HepG2 (cell line): Measurements from ENCODE around the gene CD200. TPM values are rescaled to one million over a fixed set of nuclear protein-coding genes. Genes with fewer than 3 reads are reported as not detected.

Experiments
- ATF7 ChIP-seq, 2 experiments: fragments of 450-650 bp in 1 of 2; sonication (generic) in 1 of 2; formaldehyde crosslinking in 1 of 2; IDR thresholded peaks; 2 replicates each; pipeline versions ENCODE4 v1.4.0 to v1.6.1; 2016 to 2020; ENCODE audit warnings: antibody characterized with exemption in 1 of 2, mild to moderate bottlenecking in 1 of 2, missing genetic modification reagents in 1 of 2
- CSRNP1 ChIP-seq: sonication (generic); formaldehyde crosslinking; IDR thresholded peaks from 2 replicates; pipeline ENCODE4 v1.8.1; 2023; ENCODE audit warnings: mild to moderate bottlenecking, missing genetic modification reagents
- EED ChIP-seq: sonication (generic); formaldehyde crosslinking; IDR thresholded peaks from 2 replicates; pipeline ENCODE4 v1.5.0; 2020; ENCODE audit warnings: mild to moderate bottlenecking, missing genetic modification reagents
- FOXO4 ChIP-seq: sonication (generic); formaldehyde crosslinking; conservative IDR thresholded peaks from 2 replicates; pipeline ENCODE4 v1.8.1; 2023; ENCODE audit warnings: missing genetic modification reagents
- LRRFIP1 ChIP-seq: sonication (generic); formaldehyde crosslinking; conservative IDR thresholded peaks from 2 replicates; pipeline ENCODE4 v1.4.0; 2020; ENCODE audit warnings: missing genetic modification reagents
- NFE2 ChIP-seq: sonication (generic); formaldehyde crosslinking; IDR thresholded peaks from 2 replicates; pipeline ENCODE4 v1.4.0; 2020; ENCODE audit warnings: missing genetic modification reagents
- POLR2G ChIP-seq: fragments of 200-400 bp; formaldehyde crosslinking; IDR thresholded peaks from 2 replicates; pipeline ENCODE4 v1.6.1; 2018; ENCODE audit warnings: mild to moderate bottlenecking, low read depth, low read length, moderate library complexity
- TEAD2 ChIP-seq: sonication (generic); formaldehyde crosslinking; IDR thresholded peaks from 2 replicates; pipeline ENCODE4 v1.9.0; 2021; ENCODE audit warnings: missing genetic modification reagents
- ZHX1 ChIP-seq: sonication (generic); formaldehyde crosslinking; IDR thresholded peaks from 2 replicates; pipeline ENCODE4 v1.8.1; 2022; ENCODE audit warnings: low read depth, mild to moderate bottlenecking, missing genetic modification reagents
- ZMYM3 ChIP-seq: sonication (generic); formaldehyde crosslinking; IDR thresholded peaks from 2 replicates; pipeline ENCODE4 v1.5.1; 2020; ENCODE audit warnings: mild to moderate bottlenecking, missing genetic modification reagents
- ZNF512 ChIP-seq: sonication (generic); formaldehyde crosslinking; IDR thresholded peaks from 2 replicates; pipeline ENCODE4 v1.4.0; 2020; ENCODE audit warnings: mild to moderate bottlenecking, missing genetic modification reagents
- ZNF547 ChIP-seq: sonication (generic); formaldehyde crosslinking; IDR thresholded peaks from 2 replicates; pipeline ENCODE4 v1.5.1; 2020; ENCODE audit warnings: mild to moderate bottlenecking, missing genetic modification reagents
- ZNF572 ChIP-seq: sonication (generic); formaldehyde crosslinking; IDR thresholded peaks from 2 replicates; pipeline ENCODE4 v1.5.1; 2020; ENCODE audit warnings: mild to moderate bottlenecking, missing genetic modification reagents
- ZNF7 ChIP-seq: IDR thresholded peaks from 2 replicates; pipeline ENCODE4 v1.6.1; 2016; ENCODE audit warnings: missing biosample characterization, missing genetic modification reagents
- polyA plus RNA-seq, 8 experiments: library from polyadenylated mRNA; depleted of rRNA in 3 of 8; stranded (reverse) in 7 of 8; unstranded in 1 of 8; fragments of >200 nt; fragmentation: Illumina TruSeq in 4 of 8; extraction: Trizol in 4 of 8; gene quantifications; 2 replicates each; pipeline versions ENCODE4 v1.2.1 to v1.2.3, GENCODE V29; 2011 to 2016; ENCODE audit warnings: low read depth in 4 of 8, missing spikeins in 1 of 8, mixed read lengths in 1 of 8; ENCODE audit not compliant: insufficient read depth in 1 of 8
- total RNA-seq, 5 experiments: library from RNA; depleted of rRNA; stranded (reverse); fragments of >200 nt; fragmentation: Illumina TruSeq; extraction: Trizol; gene quantifications; 2 replicates each; pipeline ENCODE4 v1.2.3, GENCODE V29; 2016; ENCODE audit warnings: low read depth in 1 of 5

The CD200 gene
- total and polyA plus RNA-seq, 2 of the 13 experiments (the other 11 are each of a cell fraction or from before 2014, with no cell fraction given): not detected

GRCh38 chr3:112411425-112411824 lies 78.5 kb downstream of the CD200 start (continued):
- no peak for TF ChIP-seq ZMYM3 (CRISPR knock-in tag)
- no peak for TF ChIP-seq LRRFIP1 (CRISPR knock-in tag)
- no peak for TF ChIP-seq EED (CRISPR knock-in tag)
- TF ChIP-seq NFE2 (CRISPR knock-in tag): no peak
- TF ChIP-seq ZNF547 (CRISPR knock-in tag): no peak
- no peak for TF ChIP-seq ZNF512 (CRISPR knock-in tag)
- no peak for TF ChIP-seq TEAD2 (CRISPR knock-in tag)
- TF ChIP-seq POLR2G: no peak
- no peak for TF ChIP-seq ATF7 (IDR thresholded peaks at IDR 0.05)
- no peak for TF ChIP-seq ATF7 (CRISPR knock-in tag; IDR thresholded peaks at IDR 0.05)
- no peak for TF ChIP-seq FOXO4 (CRISPR knock-in tag)
- TF ChIP-seq CSRNP1 (CRISPR knock-in tag): no peak
- no peak for TF ChIP-seq ZHX1
- TF ChIP-seq ZNF7: no peak
- TF ChIP-seq ZNF572 (CRISPR knock-in tag): no peak
- TF ChIP-seq, all 625 proteins: peak for 0
